Activated gamma-delta T cell (primary cell): Measurements from ENCODE around the gene LYVE1.

Source experiments
- DNase-seq: peaks from one replicate; lab custom pipeline; 2025; lab: John Stamatoyannopoulos, UW

LYVE1 gene

DNA sequence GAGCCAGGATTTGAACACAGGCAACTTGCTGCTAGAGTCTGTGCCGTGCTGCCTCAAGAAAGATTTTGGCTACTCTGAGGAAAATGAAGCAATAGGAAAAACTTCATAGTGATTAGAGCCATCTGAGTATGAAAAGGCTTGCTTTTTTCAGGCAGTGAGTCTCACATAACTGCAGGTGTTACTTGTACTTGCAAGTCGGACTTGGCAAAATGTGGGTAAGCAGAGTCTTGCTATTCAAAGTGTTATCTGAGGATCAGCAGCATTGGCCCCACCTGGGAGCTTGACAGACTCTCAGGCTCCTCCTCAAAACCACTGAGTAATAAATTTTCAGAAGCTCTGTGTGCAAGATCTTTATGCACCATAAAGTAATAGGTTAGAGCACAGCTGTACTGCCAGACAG lies 45.5 kb downstream of the LYVE1 start:
- DNase-seq, result no peak

- DNase-seq, result no peak
Measured at GRCh38 chr11:10522276-10522675, 46.2 kb downstream of the LYVE1 start.

DNA sequence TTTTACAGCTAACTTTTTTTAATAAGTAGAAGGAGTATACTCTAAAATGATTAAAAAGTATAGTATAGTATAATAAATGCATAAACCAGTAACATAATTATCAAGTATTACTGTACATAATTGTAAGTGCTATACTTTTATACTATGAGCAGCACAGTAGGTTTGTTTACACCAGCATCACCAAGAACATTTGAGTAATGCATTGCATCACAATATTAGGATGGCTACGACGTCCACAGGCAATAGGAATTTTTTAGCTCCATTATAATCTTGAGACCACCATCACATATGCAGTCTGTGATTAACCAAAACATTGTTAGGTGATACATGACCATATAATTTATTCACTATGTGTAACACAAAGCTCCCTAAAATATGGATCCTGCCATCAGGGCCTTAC lies 47.9 kb downstream of the LYVE1 start:
- DNase-seq, result no peak

DNA sequence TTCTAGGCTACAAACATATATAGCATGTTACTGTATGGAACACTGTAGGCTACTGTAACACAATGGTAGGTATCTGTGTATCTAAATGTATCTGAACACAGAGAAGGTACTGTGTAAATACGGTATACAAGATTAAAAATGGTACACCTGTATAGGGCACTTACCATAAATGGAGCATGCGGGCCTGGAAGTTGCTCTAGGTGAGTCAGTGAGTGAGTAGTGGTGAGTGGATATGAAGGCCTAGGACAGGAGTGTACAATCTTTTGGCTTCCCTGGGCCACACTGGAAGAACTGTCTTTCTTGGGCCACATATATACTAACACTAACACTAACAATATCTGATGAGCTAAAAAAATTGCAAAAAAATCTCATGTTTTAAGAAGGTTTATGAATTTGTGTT lies 48.8 kb downstream of the LYVE1 start:
- no peak for DNase-seq

DNA sequence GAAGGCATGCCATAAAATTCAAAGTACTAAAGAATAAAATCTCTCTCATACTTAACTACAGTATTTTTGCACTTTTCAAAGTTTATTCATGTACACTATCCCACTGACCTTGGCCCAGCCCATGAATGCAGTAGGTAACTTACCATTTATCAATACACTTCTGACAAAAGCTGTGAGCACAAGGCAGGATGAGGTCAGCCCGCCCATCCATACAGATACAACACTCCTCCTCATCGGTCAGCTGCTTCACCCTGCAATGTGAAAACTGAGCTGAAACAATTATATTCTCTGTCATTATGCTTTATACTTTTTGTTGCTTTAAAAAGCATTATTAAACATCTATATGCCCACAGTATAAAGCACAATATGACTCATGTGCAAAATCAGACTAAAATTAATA lies 49.6 kb downstream of the LYVE1 start:
- DNase-seq, result no peak

- no peak for DNase-seq
Measured at GRCh38 chr11:10518123-10518522, 50.3 kb downstream of the LYVE1 start.

DNA sequence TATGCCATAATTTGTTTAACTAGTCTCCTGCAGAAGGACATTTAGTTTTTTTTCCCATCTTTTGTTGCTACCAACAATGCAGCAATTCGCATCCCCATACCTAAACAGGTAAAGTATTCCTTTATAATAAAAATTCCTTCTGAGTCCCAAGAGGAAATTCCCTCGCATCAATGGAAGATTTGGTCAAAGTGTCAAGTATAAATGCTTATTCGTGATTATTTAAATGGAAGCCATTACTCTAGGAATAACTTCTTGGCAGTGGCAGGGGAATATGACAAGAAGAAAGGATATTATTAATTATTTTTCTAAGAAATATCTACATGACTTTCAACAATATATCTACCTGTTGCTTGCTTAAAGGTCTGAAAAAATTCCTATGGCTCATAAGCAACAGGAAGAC lies 53.0 kb downstream of the LYVE1 start:
- DNase-seq, result no peak

DNA sequence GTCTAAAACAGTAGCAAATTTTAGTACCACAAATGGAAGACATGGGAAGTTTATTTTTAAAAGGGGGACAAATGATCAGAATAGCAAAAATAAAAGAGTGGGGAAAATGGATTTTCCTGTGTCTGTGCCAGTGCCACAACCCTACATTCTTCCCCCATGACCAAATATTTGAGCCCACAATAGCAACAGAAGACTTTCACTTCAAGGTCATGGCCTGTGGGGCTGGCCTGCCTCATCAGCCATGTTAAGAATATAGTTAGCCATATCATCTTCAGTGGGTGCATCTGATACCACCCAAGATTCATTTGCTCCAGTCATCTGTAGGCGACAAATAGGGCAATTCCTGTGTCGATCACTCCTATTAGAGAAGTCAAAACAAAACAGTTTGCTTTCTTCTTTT lies 53.8 kb downstream of the LYVE1 start:
- DNase-seq, result no peak

GRCh38 chr11:10514202-10514601 lies 54.3 kb downstream of the LYVE1 start:
- DNase-seq, result no peak

GRCh38 chr11:10511181-10511621 lies 57.3 kb downstream of the LYVE1 start:
- DNase-seq, result no peak
